Keratinocyte (primary cell): ENCODE data around the gene TMED10. TPM values are rescaled to one million over a fixed set of nuclear protein-coding genes. Genes with fewer than 3 reads are reported as not detected.
"Not testable (repeated sequence)": the region's sequence is repeated elsewhere in the genome, so short reads cannot be mapped to it uniquely, and the experiment has no call there.

Experiments used
- DNase-seq: peaks from one replicate; pipeline ENCODE4 v3.0.0-alpha.2; 2011; ENCODE audit warnings: low read depth, missing footprints, low spot score
- FAIRE-seq: peaks from 2 replicates; lab custom pipeline; 2011; peaks lifted over from hg19 to GRCh38; lab: Jason Lieb, UNC
- H2AFZ ChIP-seq: 2 replicates; pipeline ENCODE4 v1.6.0; 2012; ENCODE audit warnings: low read length, control low read depth, inconsistent platforms; ENCODE audit not compliant: control insufficient read depth
- H3K27ac ChIP-seq: 2 replicates; pipeline ENCODE4 v1.5.1; 2011; ENCODE audit warnings: low read length; ENCODE audit not compliant: control insufficient read depth, insufficient read depth
- H3K27me3 ChIP-seq: 3 replicates; pipeline ENCODE4 v1.6.0; 2011; ENCODE audit warnings: low read length; ENCODE audit not compliant: control insufficient read depth, insufficient read depth; ENCODE audit errors: extremely low read depth
- H3K36me3 ChIP-seq, 2 experiments: 2 replicates in 1 of 2; 3 replicates in 1 of 2; pipeline ENCODE4 v1.5.1; 2011; ENCODE audit warnings: low read length in 2 of 2, mild to moderate bottlenecking in 1 of 2; ENCODE audit not compliant: control insufficient read depth in 2 of 2, insufficient read depth in 2 of 2; ENCODE audit errors: extremely low read depth in 1 of 2
- H3K4me1 ChIP-seq: 3 replicates; pipeline ENCODE4 v1.5.1; 2011; ENCODE audit warnings: low read length; ENCODE audit not compliant: control insufficient read depth, insufficient read depth; ENCODE audit errors: extremely low read depth
- H3K4me2 ChIP-seq: 3 replicates; pipeline ENCODE4 v1.6.0; 2011; ENCODE audit warnings: low read depth, low read length; ENCODE audit not compliant: control insufficient read depth, insufficient read depth; ENCODE audit errors: extremely low read depth
- H3K4me3 ChIP-seq, 3 experiments: fragments of 200-600 bp in 1 of 3; sonication (generic) in 1 of 3; 2 replicates in 2 of 3; 3 replicates in 1 of 3; pipeline ENCODE4 v1.5.1; 2011 to 2016; ENCODE audit warnings: low read length in 3 of 3, mild to moderate bottlenecking in 3 of 3, control low read depth in 2 of 3, inconsistent platforms in 1 of 3, low read depth in 1 of 3, mixed read lengths in 1 of 3, mixed run types in 1 of 3, moderate library complexity in 1 of 3; ENCODE audit not compliant: control insufficient read depth in 2 of 3, insufficient read depth in 2 of 3; ENCODE audit errors: extremely low read depth in 1 of 3
- H3K79me2 ChIP-seq: 2 replicates; pipeline ENCODE4 v1.6.0; 2012; ENCODE audit warnings: low read length; ENCODE audit not compliant: control insufficient read depth, insufficient read depth
- H3K9ac ChIP-seq: 3 replicates; pipeline ENCODE4 v1.6.0; 2011; ENCODE audit warnings: low read length; ENCODE audit not compliant: control insufficient read depth, insufficient read depth; ENCODE audit errors: extremely low read depth
- H3K9me1 ChIP-seq: 3 replicates; pipeline ENCODE4 v1.6.0; 2011; ENCODE audit warnings: low read length; ENCODE audit not compliant: control insufficient read depth, insufficient read depth; ENCODE audit errors: extremely low read depth
- H3K9me3 ChIP-seq: 2 replicates; pipeline ENCODE4 v1.5.1; 2012; ENCODE audit warnings: low read depth, low read length; ENCODE audit not compliant: control insufficient read depth
- H4K20me1 ChIP-seq: 3 replicates; pipeline ENCODE4 v1.6.0; 2011; ENCODE audit warnings: low read length; ENCODE audit not compliant: control insufficient read depth, insufficient read depth; ENCODE audit errors: extremely low read depth
- EZH2 ChIP-seq: IDR thresholded peaks from one replicate; pipeline ENCODE4 v1.6.1; 2012; ENCODE audit warnings: inconsistent platforms, mild to moderate bottlenecking, low read length, moderate library complexity
- dilution Hi-C: fragments of 300-500 bp; cut with MboI; formaldehyde crosslinking; loops from one replicate; pipeline ENCODE4 v1.7.0; 2020; ENCODE audit warnings: low sequenced_read_pairs; ENCODE audit not compliant: extremely low pct_ligation_motif_present
- polyA plus RNA-seq, 5 experiments: library from polyadenylated mRNA; depleted of rRNA in 3 of 5; stranded (reverse) in 3 of 5; stranded (forward) in 1 of 5; unstranded in 1 of 5; fragments of >200 nt; gene quantifications; 1 replicate in 1 of 5; 2 replicates in 3 of 5; 3 replicates in 1 of 5; pipeline versions ENCODE4 v1.2.1 to v1.2.3, GENCODE V29; 2011 to 2012; ENCODE audit warnings: missing spikeins in 2 of 5, low read depth in 1 of 5, low replicate concordance in 1 of 5
- TF ChIP-seq, protein P1 (sequence below), 3 experiments: IDR thresholded peaks in 1 of 3; conservative IDR thresholded peaks in 1 of 3; optimal IDR thresholded peaks in 1 of 3; 2 replicates in 2 of 3; 3 replicates in 1 of 3; pipeline versions ENCODE3 to v1.5.1; 2011; ENCODE audit warnings: low read length in 3 of 3, mild to moderate bottlenecking in 3 of 3, moderate library complexity in 2 of 3, control low read depth in 1 of 3, inconsistent platforms in 1 of 3; ENCODE audit not compliant: insufficient read depth in 2 of 3; ENCODE audit errors: extremely low read depth in 1 of 3

TMED10 gene
- polyA plus RNA-seq, 1 donor (not counting 4 experiments of a cell fraction or from before 2014, with no cell fraction given), result 428 TPM

- H3K79me2 ChIP-seq, result peaks cover 16% of the 10 kb centered on the region
- H3K4me1 ChIP-seq, result peaks cover 32% of the 10 kb centered on the region
- H3K9me1 ChIP-seq, result no peaks in the 10 kb centered on the region
- TF ChIP-seq, protein P1, sequence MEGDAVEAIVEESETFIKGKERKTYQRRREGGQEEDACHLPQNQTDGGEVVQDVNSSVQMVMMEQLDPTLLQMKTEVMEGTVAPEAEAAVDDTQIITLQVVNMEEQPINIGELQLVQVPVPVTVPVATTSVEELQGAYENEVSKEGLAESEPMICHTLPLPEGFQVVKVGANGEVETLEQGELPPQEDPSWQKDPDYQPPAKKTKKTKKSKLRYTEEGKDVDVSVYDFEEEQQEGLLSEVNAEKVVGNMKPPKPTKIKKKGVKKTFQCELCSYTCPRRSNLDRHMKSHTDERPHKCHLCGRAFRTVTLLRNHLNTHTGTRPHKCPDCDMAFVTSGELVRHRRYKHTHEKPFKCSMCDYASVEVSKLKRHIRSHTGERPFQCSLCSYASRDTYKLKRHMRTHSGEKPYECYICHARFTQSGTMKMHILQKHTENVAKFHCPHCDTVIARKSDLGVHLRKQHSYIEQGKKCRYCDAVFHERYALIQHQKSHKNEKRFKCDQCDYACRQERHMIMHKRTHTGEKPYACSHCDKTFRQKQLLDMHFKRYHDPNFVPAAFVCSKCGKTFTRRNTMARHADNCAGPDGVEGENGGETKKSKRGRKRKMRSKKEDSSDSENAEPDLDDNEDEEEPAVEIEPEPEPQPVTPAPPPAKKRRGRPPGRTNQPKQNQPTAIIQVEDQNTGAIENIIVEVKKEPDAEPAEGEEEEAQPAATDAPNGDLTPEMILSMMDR (optimal IDR thresholded peaks at IDR 0.05 in 1 of 3, IDR thresholded peaks at IDR 0.05 in 1 of 3, conservative IDR thresholded peaks at IDR 0.05 in 1 of 3; ENCODE audit: extremely low read depth in 1 of 3, insufficient read depth in 2 of 3, low read length in 3 of 3), result no peak
- no peak for TF ChIP-seq EZH2
- H3K9me3 ChIP-seq, result no peaks in the 10 kb centered on the region
- peaks cover 0 to 10% of the 10 kb centered on the region in 2 experiments for H3K36me3 ChIP-seq
- H2AFZ ChIP-seq, result no peak overlapping the region
- peak overlapping the region; percentile 93 for H3K4me2 ChIP-seq
- DNase-seq (no peak), FAIRE-seq (no peak)
- peak overlapping the region; percentile 89 for H3K9ac ChIP-seq
- H3K27me3 ChIP-seq, result no peaks in the 10 kb centered on the region
- dilution Hi-C loops, result no loop called here
- peak overlapping the region; percentile 89 for H3K27ac ChIP-seq
- H3K4me3 ChIP-seq, result peak overlapping the region; percentile 66 to 82 (median 69)
- no peaks in the 10 kb centered on the region for H4K20me1 ChIP-seq
Measured at GRCh38 chr14:75127903-75128595, 48.4 kb downstream of the TMED10 start.

DNA sequence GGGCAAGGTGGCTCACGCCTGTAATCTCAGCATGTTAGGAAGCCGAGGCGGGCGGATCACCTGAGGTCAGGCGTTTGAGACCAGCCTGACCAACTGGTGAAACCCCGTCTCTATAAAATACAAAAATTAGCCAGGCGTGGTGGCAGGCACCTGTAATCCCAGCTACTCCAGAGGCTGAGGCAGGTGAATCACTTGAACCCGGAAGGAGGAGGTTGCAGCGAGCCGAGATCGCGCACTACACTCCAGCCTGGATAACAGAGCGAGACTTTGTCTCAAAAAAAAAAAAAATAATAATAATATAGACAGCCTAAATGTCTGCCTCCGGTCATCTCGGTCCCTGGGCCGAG is 49.0 kb downstream of the TMED10 start:
- not testable (repeated sequence) for DNase-seq, FAIRE-seq

More for the DNA sequence above, 49.0 kb downstream of the TMED10 start:
- H3K36me3 ChIP-seq, H3K9me3 ChIP-seq, H4K20me1 ChIP-seq, H3K27me3 ChIP-seq, H3K9me1 ChIP-seq, dilution Hi-C loops: not testable (repeated sequence)
- peak overlapping the region; percentile 87 for H2AFZ ChIP-seq
- H3K27ac ChIP-seq, result peak overlapping the region; percentile 89
- H3K79me2 ChIP-seq, result peaks cover 16% of the 10 kb centered on the region
- peaks cover 32% of the 10 kb centered on the region for H3K4me1 ChIP-seq
- peak overlapping the region; percentile 89 for H3K9ac ChIP-seq
- peak overlapping the region; percentile 93 for H3K4me2 ChIP-seq
- peak overlapping the region; percentile 66 to 82 (median 69) for H3K4me3 ChIP-seq
